Measurements from ENCODE around the gene KLHL36. TPM values are rescaled to one million over a fixed set of nuclear protein-coding genes. Genes with fewer than 3 reads are reported as not detected.

The KLHL36 gene
- total RNA-seq, 1 donor from 2014 or later, result 72.7 TPM

GRCh38 chr16:84710686-84711085 lies 62.4 kb downstream of the KLHL36 start:
- intact Hi-C loops (cut with micrococcal nuclease), result no loop called here
- no peak for ATAC-seq (ENCODE audit: low read depth)
- ChIA-PET POLR2A (interaction anchor here (1.0 kb wide), 1 partner anchor 9 kb away, joined by 3 read pairs; no protein-coding TSS in a partner anchor), CTCF (interaction anchor here (4.2 kb wide), 1 partner anchor 14 kb away, joined by 22 read pairs; no protein-coding TSS in a partner anchor)
- H3K9me3 Mint-ChIP-seq, result no peaks in the 10 kb centered on the region
- H3K4me3 Mint-ChIP-seq, result no peak overlapping the region
- no peak overlapping the region for H3K27ac Mint-ChIP-seq
- H3K36me3 Mint-ChIP-seq (ENCODE audit: low read depth), result peaks cover 41% of the 10 kb centered on the region
- TF ChIP-seq, protein P1, sequence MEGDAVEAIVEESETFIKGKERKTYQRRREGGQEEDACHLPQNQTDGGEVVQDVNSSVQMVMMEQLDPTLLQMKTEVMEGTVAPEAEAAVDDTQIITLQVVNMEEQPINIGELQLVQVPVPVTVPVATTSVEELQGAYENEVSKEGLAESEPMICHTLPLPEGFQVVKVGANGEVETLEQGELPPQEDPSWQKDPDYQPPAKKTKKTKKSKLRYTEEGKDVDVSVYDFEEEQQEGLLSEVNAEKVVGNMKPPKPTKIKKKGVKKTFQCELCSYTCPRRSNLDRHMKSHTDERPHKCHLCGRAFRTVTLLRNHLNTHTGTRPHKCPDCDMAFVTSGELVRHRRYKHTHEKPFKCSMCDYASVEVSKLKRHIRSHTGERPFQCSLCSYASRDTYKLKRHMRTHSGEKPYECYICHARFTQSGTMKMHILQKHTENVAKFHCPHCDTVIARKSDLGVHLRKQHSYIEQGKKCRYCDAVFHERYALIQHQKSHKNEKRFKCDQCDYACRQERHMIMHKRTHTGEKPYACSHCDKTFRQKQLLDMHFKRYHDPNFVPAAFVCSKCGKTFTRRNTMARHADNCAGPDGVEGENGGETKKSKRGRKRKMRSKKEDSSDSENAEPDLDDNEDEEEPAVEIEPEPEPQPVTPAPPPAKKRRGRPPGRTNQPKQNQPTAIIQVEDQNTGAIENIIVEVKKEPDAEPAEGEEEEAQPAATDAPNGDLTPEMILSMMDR (IDR thresholded peaks at IDR 0.05), result no peak
- no peaks in the 10 kb centered on the region for H3K27me3 Mint-ChIP-seq
- no peak for DNase-seq
- H3K4me1 Mint-ChIP-seq, result peaks cover 88% of the 10 kb centered on the region

Other genes starting within 250 kb of the KLHL36 start
- 9.8 and 15.0 TPM in 2 replicates for gene MEAK7, start 143.9 kb upstream of the KLHL36 start, total RNA-seq
- gene COTL1, start 30.4 kb upstream of the KLHL36 start, total RNA-seq, result 487 and 525 TPM in 2 replicates
- gene USP10, start 51.5 kb downstream of the KLHL36 start, total RNA-seq, result 138 and 147 TPM in 2 replicates
- gene CRISPLD2, start 171.5 kb downstream of the KLHL36 start, total RNA-seq, result not detected in 2 replicates